IMR-90 (cell line): Measurements from ENCODE around the gene HOXC6. TPM values are rescaled to one million over a fixed set of nuclear protein-coding genes. Genes with fewer than 3 reads are reported as not detected.

Experiments
- ATAC-seq: fragments of 200-7000 bp; cut with Tn5 transposase; 2 replicates; pipeline ENCODE4 v1.9.1; 2020; ENCODE audit warnings: low read depth, mild to moderate bottlenecking, moderate library complexity
- BruUV-seq: library from RNA; stranded (reverse); fragments of 400-500 nt; replicated peaks from 2 replicates; lab custom pipeline; 2021; lab: Mats Ljungman, UMichigan
- CTCF ChIA-PET: fragments of 300-600 bp; formaldehyde crosslinking; extraction: SDS; loops from one replicate; lab custom pipeline; 2021; ENCODE audit warnings: antibody characterized with exemption; lab: Yijun Ruan, JAX
- POLR2A ChIA-PET: fragments of 300-600 bp; sonication (Branson Sonifier 250); formaldehyde crosslinking; loops from one replicate; lab custom pipeline; 2022; ENCODE audit warnings: antibody characterized with exemption; ENCODE audit not compliant: unreplicated experiment; lab: Charles Lee
- DNase-seq: peaks from one replicate; pipeline ENCODE4 v3.0.0; 2013
- H2AFZ ChIP-seq: replicated peaks from 2 replicates; pipeline ENCODE3; 2013; ENCODE audit warnings: low read length, mild to moderate bottlenecking; ENCODE audit not compliant: poor library complexity
- H2AK5ac ChIP-seq: 2 replicates; pipeline ENCODE4 v1.6.1; 2013; ENCODE audit warnings: low read depth, low read length, inconsistent platforms
- H2AK9ac ChIP-seq: replicated peaks from 2 replicates; pipeline ENCODE3; 2013; ENCODE audit warnings: mild to moderate bottlenecking, low read depth, low read length, moderate library complexity; ENCODE audit not compliant: poor library complexity
- H2BK120ac ChIP-seq: 2 replicates; pipeline ENCODE4 v1.6.1; 2013; ENCODE audit warnings: low read depth, low read length, inconsistent platforms
- H2BK15ac ChIP-seq: 3 replicates; pipeline ENCODE4 v1.6.1; 2013; ENCODE audit warnings: low read depth, low read length, inconsistent platforms
- H2BK20ac ChIP-seq: 2 replicates; pipeline ENCODE4 v1.6.1; 2013; ENCODE audit warnings: low read depth, mild to moderate bottlenecking, inconsistent platforms, low read length, moderate library complexity
- H2BK5ac ChIP-seq: 2 replicates; pipeline ENCODE4 v1.6.1; 2013; ENCODE audit warnings: mild to moderate bottlenecking, low read depth, low read length, inconsistent platforms; ENCODE audit not compliant: poor library complexity, severe bottlenecking
- H3K14ac ChIP-seq: replicated peaks from 2 replicates; pipeline ENCODE4 v1.6.1; 2013; ENCODE audit warnings: low read depth, low read length, inconsistent platforms
- H3K18ac ChIP-seq: 2 replicates; pipeline ENCODE4 v1.6.1; 2013; ENCODE audit warnings: low read depth, low read length, control low read depth
- H3K23ac ChIP-seq: 2 replicates; pipeline ENCODE4 v1.6.1; 2013; ENCODE audit warnings: low read depth, low read length, inconsistent platforms
- H3K27ac ChIP-seq: 2 replicates; pipeline ENCODE4 v1.5.1; 2013; ENCODE audit warnings: mild to moderate bottlenecking, control low read depth, low read length; ENCODE audit not compliant: insufficient read depth
- H3K27me3 ChIP-seq: 2 replicates; pipeline ENCODE4 v1.6.1; 2013; ENCODE audit warnings: low read length; ENCODE audit not compliant: control insufficient read depth, insufficient read depth
- H3K36me3 ChIP-seq: 2 replicates; pipeline ENCODE4 v1.6.1; 2013; ENCODE audit warnings: low read length, mixed read lengths; ENCODE audit not compliant: control insufficient read depth, insufficient read depth
- H3K4ac ChIP-seq: 2 replicates; pipeline ENCODE4 v1.6.1; 2013; ENCODE audit warnings: low read depth, low read length, inconsistent platforms
- H3K4me1 ChIP-seq: 2 replicates; pipeline ENCODE4 v1.6.1; 2013; ENCODE audit warnings: low read length, mixed read lengths; ENCODE audit not compliant: control insufficient read depth, insufficient read depth
- H3K4me2 ChIP-seq: 2 replicates; pipeline ENCODE4 v1.6.1; 2013; ENCODE audit warnings: low read depth, mild to moderate bottlenecking, control low read depth, low read length, moderate library complexity
- H3K4me3 ChIP-seq: 2 replicates; pipeline ENCODE4 v1.5.1; 2013; ENCODE audit warnings: low read depth, mild to moderate bottlenecking, control low read depth, low read length, moderate library complexity; ENCODE audit not compliant: insufficient read depth
- H3K56ac ChIP-seq: 2 replicates; pipeline ENCODE4 v1.6.1; 2013; ENCODE audit warnings: low read length, inconsistent platforms; ENCODE audit not compliant: insufficient read depth; ENCODE audit errors: extremely low read depth
- H3K79me1 ChIP-seq, 2 experiments: 2 replicates each; pipeline ENCODE4 v1.6.1; 2013; ENCODE audit warnings: low read length in 2 of 2, inconsistent platforms in 1 of 2, low read depth in 1 of 2
- H3K9ac ChIP-seq: 2 replicates; pipeline ENCODE4 v1.6.1; 2013; ENCODE audit warnings: low read depth, low read length, control low read depth
- H3K9me1 ChIP-seq: 2 replicates; pipeline ENCODE4 v1.6.1; 2013; ENCODE audit warnings: low read length, inconsistent platforms; ENCODE audit not compliant: insufficient read depth
- H3K9me3 ChIP-seq: 2 replicates; pipeline ENCODE4 v1.6.1; 2013; ENCODE audit warnings: low read length; ENCODE audit not compliant: control insufficient read depth, insufficient read depth
- H4K20me1 ChIP-seq: 2 replicates; pipeline ENCODE4 v1.6.1; 2013; ENCODE audit warnings: low read length, inconsistent platforms; ENCODE audit not compliant: insufficient read depth
- H4K5ac ChIP-seq: 2 replicates; pipeline ENCODE4 v1.6.1; 2013; ENCODE audit warnings: mild to moderate bottlenecking, low read depth, low read length, control low read depth
- H4K8ac ChIP-seq, 2 experiments: 2 replicates each; pipeline ENCODE4 v1.6.1; 2013; ENCODE audit warnings: low read depth in 2 of 2, low read length in 2 of 2, control low read depth in 1 of 2, inconsistent platforms in 1 of 2
- H4K91ac ChIP-seq: 2 replicates; pipeline ENCODE4 v1.6.1; 2013; ENCODE audit warnings: low read depth, low read length, inconsistent platforms; ENCODE audit not compliant: insufficient read depth
- CEBPB ChIP-seq: IDR thresholded peaks from 2 replicates; pipeline ENCODE4 v1.6.1; 2012; ENCODE audit warnings: low read depth, low read length, improper control_type of control experiment
- MAFK ChIP-seq: IDR thresholded peaks from 2 replicates; pipeline ENCODE4 v1.6.1; 2012; ENCODE audit warnings: low read depth, low read length, improper control_type of control experiment
- NFE2L2 ChIP-seq: fragments of 150-350 bp; IDR thresholded peaks from 2 replicates; pipeline ENCODE4 v1.6.1; 2016; ENCODE audit warnings: low read depth, mild to moderate bottlenecking, low read length
- RAD21 ChIP-seq: IDR thresholded peaks from 2 replicates; pipeline ENCODE4 v1.6.1; 2012; ENCODE audit warnings: low read length, improper control_type of control experiment
- WGBS, 2 experiments: methylation state at CpG; one replicate each; pipeline versions ENCODE4 v1.1.5 to v1.1.7; 2013; ENCODE audit warnings: missing lambda C conversion rate in 2 of 2; ENCODE audit not compliant: insufficient read length in 1 of 2; ENCODE audit errors: extremely low coverage in 2 of 2; 5-methylcytosine and 5-hydroxymethylcytosine counted together
- dilution Hi-C: fragments of 300-500 bp; cut with HindIII; formaldehyde crosslinking; loops from one replicate; pipeline ENCODE4 v1.14.3; 2018; ENCODE audit warnings: low sequenced_read_pairs; ENCODE audit not compliant: unreplicated experiment
- in situ Hi-C: fragments of 300-500 bp; cut with MboI; formaldehyde crosslinking; loops from 3 replicates; pipeline ENCODE4 v1.14.3; 2019; ENCODE audit warnings: low sequenced_read_pairs, inconsistent platforms, mixed read lengths
- intact Hi-C: fragments of 100-400 bp; cut with micrococcal nuclease; formaldehyde crosslinking; loops from 2 replicates; pipeline ENCODE4 v1.10.0; 2022
- polyA plus RNA-seq, 3 experiments: library from polyadenylated mRNA; depleted of rRNA; stranded (reverse); fragments of >200 nt; gene quantifications; 2 replicates each; pipeline ENCODE4 v1.2.3, GENCODE V29; 2012; ENCODE audit warnings: low replicate concordance in 1 of 3
- total RNA-seq: library from RNA; depleted of rRNA; stranded (reverse); fragments of >200 nt; gene quantifications from 2 replicates; pipeline ENCODE4 v1.2.3, GENCODE V29; 2012
- TF ChIP-seq, protein P1 (sequence below): fragments of 150-350 bp; IDR thresholded peaks from 2 replicates; pipeline ENCODE4 v1.6.1; 2016; ENCODE audit warnings: low read depth, mild to moderate bottlenecking, low read length, moderate library complexity, borderline replicate concordance

Gene HOXC6
- total and polyA plus RNA-seq, 2 of the 4 experiments (the other 2 are of a cell fraction) = 1.1 TPM; not detected in 1

DNA sequence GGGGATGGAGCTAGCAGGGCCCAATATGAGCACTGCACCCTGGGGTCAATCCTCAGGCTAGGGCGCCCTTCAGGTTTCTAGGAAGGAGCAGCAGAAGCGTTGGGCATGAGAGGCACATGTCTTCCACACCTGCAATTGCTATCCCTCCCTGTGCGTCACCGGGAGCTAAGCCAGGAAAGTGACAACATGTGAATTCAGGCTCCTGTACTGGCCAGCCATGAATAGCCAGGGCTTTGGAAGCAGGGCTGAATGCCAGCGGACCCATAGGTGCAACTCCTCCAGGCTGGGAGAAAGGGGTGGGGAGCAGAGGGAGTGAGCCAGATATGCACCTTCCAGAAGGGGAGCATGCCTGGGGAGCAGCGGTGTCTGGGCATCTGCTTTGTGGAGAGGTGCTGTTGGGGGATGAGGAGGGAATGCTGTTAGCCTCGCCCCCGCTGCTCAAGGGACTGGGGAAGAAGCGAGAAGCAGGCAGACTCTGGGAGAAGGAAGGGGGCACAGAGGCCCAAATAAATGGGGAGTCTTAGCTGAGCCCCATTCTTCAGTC lies 10.7 kb downstream of the HOXC6 start:
- H2BK5ac ChIP-seq = no peak overlapping the region
- no peak overlapping the region for H4K91ac ChIP-seq
- no peak overlapping the region for H4K8ac ChIP-seq
- H3K36me3 ChIP-seq = no peaks in the 10 kb centered on the region
- no peak for DNase-seq
- no peaks in the 10 kb centered on the region for H3K79me1 ChIP-seq
- H3K14ac ChIP-seq = no peak overlapping the region
- TF ChIP-seq NFE2L2 (no peak), RAD21 (no peak), CEBPB (no peak), MAFK (no peak)
- TF ChIP-seq, protein P1, sequence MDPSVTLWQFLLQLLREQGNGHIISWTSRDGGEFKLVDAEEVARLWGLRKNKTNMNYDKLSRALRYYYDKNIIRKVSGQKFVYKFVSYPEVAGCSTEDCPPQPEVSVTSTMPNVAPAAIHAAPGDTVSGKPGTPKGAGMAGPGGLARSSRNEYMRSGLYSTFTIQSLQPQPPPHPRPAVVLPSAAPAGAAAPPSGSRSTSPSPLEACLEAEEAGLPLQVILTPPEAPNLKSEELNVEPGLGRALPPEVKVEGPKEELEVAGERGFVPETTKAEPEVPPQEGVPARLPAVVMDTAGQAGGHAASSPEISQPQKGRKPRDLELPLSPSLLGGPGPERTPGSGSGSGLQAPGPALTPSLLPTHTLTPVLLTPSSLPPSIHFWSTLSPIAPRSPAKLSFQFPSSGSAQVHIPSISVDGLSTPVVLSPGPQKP = no peak
- no TSS peak for BruUV-seq
- peaks cover 74% of the 10 kb centered on the region for H3K27me3 ChIP-seq
- no peak overlapping the region for H2BK120ac ChIP-seq
- H4K5ac ChIP-seq = no peak overlapping the region
- H3K56ac ChIP-seq = no peak overlapping the region
- H3K4me2 ChIP-seq = no peak overlapping the region
- no peak for ATAC-seq
- H4K20me1 ChIP-seq = no peaks in the 10 kb centered on the region
- intact Hi-C loops (no loop called here), dilution Hi-C loops (no loop called here), in situ Hi-C loops (no loop called here)
- no peak overlapping the region for H2AK5ac ChIP-seq
- 0 out of 2 replicates have a peak, but pooled peaks cover 2% of the 10 kb centered on the region for H3K9me3 ChIP-seq
- POLR2A ChIA-PET = no interaction called here
- no peak overlapping the region for H3K18ac ChIP-seq
- H2BK15ac ChIP-seq = no peak overlapping the region
- no peak overlapping the region for H3K9ac ChIP-seq
- no peak overlapping the region for H2AK9ac ChIP-seq
- no peak overlapping the region for H3K4me3 ChIP-seq
- H3K4ac ChIP-seq = no peak overlapping the region
- CTCF ChIA-PET = no interaction called here
- no peaks in the 10 kb centered on the region for H3K9me1 ChIP-seq
- H2BK20ac ChIP-seq = no peak overlapping the region
- no peak overlapping the region for H3K27ac ChIP-seq
- WGBS, 2 experiments = 40% methylated on average over 6 of the region's 9 CpGs; no CpG with 5 or more reads in 1 of the 2 experiments
- no peak overlapping the region for H3K23ac ChIP-seq
- no peaks in the 10 kb centered on the region for H3K4me1 ChIP-seq
- H2AFZ ChIP-seq = no peak overlapping the region
